Measurements from ENCODE around the gene QRSL1. TPM values are rescaled to one million over a fixed set of nuclear protein-coding genes. Genes with fewer than 3 reads are reported as not detected.

QRSL1 gene
- total and polyA plus RNA-seq, 9 of the 15 experiments (the other 6 are each of a cell fraction or from before 2014, with no cell fraction given) = 14.6 to 31.5 (median 23.0) TPM

DNA sequence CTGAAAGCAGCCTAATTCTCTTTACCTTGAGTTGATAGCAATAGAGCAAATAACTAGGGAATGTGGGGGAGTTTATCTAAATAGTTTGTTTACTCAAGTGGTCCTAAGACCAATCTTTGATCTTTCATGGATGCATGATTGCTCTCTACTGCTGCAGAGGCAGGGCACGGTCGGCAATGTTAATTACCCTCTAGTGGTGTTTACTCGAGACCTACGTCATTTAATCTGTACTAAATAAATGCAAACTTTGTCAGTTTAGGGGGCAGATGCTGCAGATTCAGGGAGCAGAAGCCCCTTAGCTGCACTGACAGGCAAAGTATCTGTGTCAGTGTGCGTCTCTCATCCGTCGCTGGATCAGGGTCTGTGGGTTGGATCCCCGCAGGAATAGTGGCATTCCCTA lies 7.0 kb upstream of the QRSL1 start:
- Histone ChIP-seq H3K9me3 (replicated peaks; ENCODE audit: control insufficient read depth, insufficient read depth, low read depth, low read length) (0 out of 2 replicates have a peak, but pooled peaks cover 2% of the 10 kb centered on the region), H4K20me1 (replicated peaks; ENCODE audit: control insufficient read depth, insufficient read depth, low read length) (no peaks in the 10 kb centered on the region), H3K36me3 (ENCODE audit: control insufficient read depth, insufficient read depth, low read length) (peaks cover 18% of the 10 kb centered on the region), H2AFZ (ENCODE audit: low read depth, low read length) (no peak overlapping the region), H3K27me3 (ENCODE audit: control insufficient read depth in 2 of 2, insufficient read depth in 2 of 2, low read length in 2 of 2) (no peaks in the 10 kb centered on the region), H3K4me2 (ENCODE audit: insufficient read depth, low read length) (no peak overlapping the region), H3K9me1 (ENCODE audit: control insufficient read depth, insufficient read depth, low read length) (no peaks in the 10 kb centered on the region), H3K9ac (ENCODE audit: insufficient read depth in 1 of 2, low read depth in 2 of 2, low read length in 2 of 2) (no peak overlapping the region), H3K79me2 (ENCODE audit: control insufficient read depth, insufficient read depth, low read length) (no peaks in the 10 kb centered on the region), H3K4me3 (no peak overlapping the region), H3K27ac (ENCODE audit: extremely low read depth, low read depth, low read length) (no peak overlapping the region), H3K4me1 (replicated peaks in 1 of 2; ENCODE audit: control insufficient read depth in 2 of 2, insufficient read depth in 2 of 2, low read length in 2 of 2) (no peaks in the 10 kb centered on the region)
- 92% methylated on average over 8 of the region's 8 CpGs for WGBS (ENCODE audit: insufficient coverage, low coverage, missing lambda C conversion rate)
- in situ Hi-C loops (cut with MboI) = no loop called here
- ChIA-PET CTCF (ENCODE audit: low intra/inter-chr PET ratio) (no interaction called here), POLR2A (no interaction called here)
- BruUV-seq (replicated peaks) = no TSS peak
- FAIRE-seq (no peak), DNase-seq (ENCODE audit: extremely low read depth in 1 of 4, low spot score in 3 of 4) (no peak), ATAC-seq (no peak)
- TF ChIP-seq FOXA3 (CRISPR knock-in tag; conservative IDR thresholded peaks at IDR 0.05 in 1 of 2, IDR thresholded peaks at IDR 0.05 in 1 of 2) = peak in 1 of 2 experiments; percentile 30; a peak in 1 of 4 replicates
- TF ChIP-seq, protein P1, sequence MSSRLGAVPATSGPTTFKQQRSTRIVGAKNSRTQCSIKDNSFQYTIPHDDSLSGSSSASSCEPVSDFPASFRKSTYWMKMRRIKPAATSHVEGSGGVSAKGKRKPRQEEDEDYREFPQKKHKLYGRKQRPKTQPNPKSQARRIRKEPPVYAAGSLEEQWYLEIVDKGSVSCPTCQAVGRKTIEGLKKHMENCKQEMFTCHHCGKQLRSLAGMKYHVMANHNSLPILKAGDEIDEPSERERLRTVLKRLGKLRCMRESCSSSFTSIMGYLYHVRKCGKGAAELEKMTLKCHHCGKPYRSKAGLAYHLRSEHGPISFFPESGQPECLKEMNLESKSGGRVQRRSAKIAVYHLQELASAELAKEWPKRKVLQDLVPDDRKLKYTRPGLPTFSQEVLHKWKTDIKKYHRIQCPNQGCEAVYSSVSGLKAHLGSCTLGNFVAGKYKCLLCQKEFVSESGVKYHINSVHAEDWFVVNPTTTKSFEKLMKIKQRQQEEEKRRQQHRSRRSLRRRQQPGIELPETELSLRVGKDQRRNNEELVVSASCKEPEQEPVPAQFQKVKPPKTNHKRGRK (tag; IDR thresholded peaks at IDR 0.05) = no peak
- TF ChIP-seq, protein P2, sequence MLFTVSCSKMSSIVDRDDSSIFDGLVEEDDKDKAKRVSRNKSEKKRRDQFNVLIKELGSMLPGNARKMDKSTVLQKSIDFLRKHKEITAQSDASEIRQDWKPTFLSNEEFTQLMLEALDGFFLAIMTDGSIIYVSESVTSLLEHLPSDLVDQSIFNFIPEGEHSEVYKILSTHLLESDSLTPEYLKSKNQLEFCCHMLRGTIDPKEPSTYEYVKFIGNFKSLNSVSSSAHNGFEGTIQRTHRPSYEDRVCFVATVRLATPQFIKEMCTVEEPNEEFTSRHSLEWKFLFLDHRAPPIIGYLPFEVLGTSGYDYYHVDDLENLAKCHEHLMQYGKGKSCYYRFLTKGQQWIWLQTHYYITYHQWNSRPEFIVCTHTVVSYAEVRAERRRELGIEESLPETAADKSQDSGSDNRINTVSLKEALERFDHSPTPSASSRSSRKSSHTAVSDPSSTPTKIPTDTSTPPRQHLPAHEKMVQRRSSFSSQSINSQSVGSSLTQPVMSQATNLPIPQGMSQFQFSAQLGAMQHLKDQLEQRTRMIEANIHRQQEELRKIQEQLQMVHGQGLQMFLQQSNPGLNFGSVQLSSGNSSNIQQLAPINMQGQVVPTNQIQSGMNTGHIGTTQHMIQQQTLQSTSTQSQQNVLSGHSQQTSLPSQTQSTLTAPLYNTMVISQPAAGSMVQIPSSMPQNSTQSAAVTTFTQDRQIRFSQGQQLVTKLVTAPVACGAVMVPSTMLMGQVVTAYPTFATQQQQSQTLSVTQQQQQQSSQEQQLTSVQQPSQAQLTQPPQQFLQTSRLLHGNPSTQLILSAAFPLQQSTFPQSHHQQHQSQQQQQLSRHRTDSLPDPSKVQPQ (CRISPR knock-in tag; IDR thresholded peaks at IDR 0.05; ENCODE audit: borderline replicate concordance) = no peak
- intact Hi-C loops (cut with micrococcal nuclease) = no loop called here

All from K562 (cell line).